H9 (cell line): ENCODE data around the gene CBFA2T2. TPM values are rescaled to one million over a fixed set of nuclear protein-coding genes. Genes with fewer than 3 reads are reported as not detected.

ENCODE experiments used
- DNase-seq: peaks from one replicate; pipeline ENCODE4 v3.0.0-alpha.2; 2017
- H2AFZ ChIP-seq: one replicate; pipeline ENCODE4 v1.6.1; 2013; ENCODE audit warnings: mild to moderate bottlenecking, low read length, control low read depth, moderate library complexity
- H2AK5ac ChIP-seq: 2 replicates; pipeline ENCODE4 v1.6.1; 2013; ENCODE audit warnings: low read length, control low read depth, mixed read lengths; ENCODE audit not compliant: insufficient read length
- H2BK120ac ChIP-seq: one replicate; pipeline ENCODE4 v1.6.1; 2013; ENCODE audit warnings: low read depth, mild to moderate bottlenecking, low read length, control low read depth, inconsistent platforms; ENCODE audit not compliant: poor library complexity, severe bottlenecking
- H2BK12ac ChIP-seq: 2 replicates; pipeline ENCODE4 v1.6.1; 2013; ENCODE audit warnings: low read length, control low read depth, mixed read lengths, low read depth; ENCODE audit not compliant: insufficient read length
- H2BK15ac ChIP-seq: 2 replicates; pipeline ENCODE4 v1.6.1; 2013; ENCODE audit warnings: low read depth, low read length, control low read depth
- H2BK20ac ChIP-seq: one replicate; pipeline ENCODE4 v1.6.1; 2013; ENCODE audit warnings: low read depth, mild to moderate bottlenecking, low read length, control low read depth, inconsistent platforms; ENCODE audit not compliant: poor library complexity, severe bottlenecking
- H2BK5ac ChIP-seq: 2 replicates; pipeline ENCODE4 v1.6.1; 2013; ENCODE audit warnings: low read length, control low read depth, mixed read lengths; ENCODE audit not compliant: insufficient read length
- H3K14ac ChIP-seq: 2 replicates; pipeline ENCODE4 v1.6.1; 2013; ENCODE audit warnings: low read length, control low read depth; ENCODE audit not compliant: insufficient read depth
- H3K18ac ChIP-seq: 2 replicates; pipeline ENCODE4 v1.6.1; 2013; ENCODE audit warnings: low read depth, mild to moderate bottlenecking, mixed read lengths, low read length, control low read depth; ENCODE audit not compliant: insufficient read length
- H3K23ac ChIP-seq: 2 replicates; pipeline ENCODE4 v1.6.1; 2013; ENCODE audit warnings: low read length, control low read depth, mixed read lengths, low read depth; ENCODE audit not compliant: insufficient read length
- H3K23me2 ChIP-seq: 2 replicates; pipeline ENCODE4 v1.6.1; 2013; ENCODE audit warnings: low read depth, mild to moderate bottlenecking, mixed read lengths, low read length, control low read depth; ENCODE audit not compliant: insufficient read length, poor library complexity, severe bottlenecking
- H3K27ac ChIP-seq: 2 replicates; pipeline ENCODE4 v1.5.1; 2013; ENCODE audit warnings: low read length, control low read depth, mixed read lengths, low read depth; ENCODE audit not compliant: insufficient read length
- H3K27me3 ChIP-seq: 2 replicates; pipeline ENCODE4 v1.6.1; 2013; ENCODE audit warnings: low read length, control low read depth, inconsistent platforms; ENCODE audit not compliant: insufficient read depth
- H3K4ac ChIP-seq: 2 replicates; pipeline ENCODE4 v1.6.1; 2013; ENCODE audit warnings: low read depth, mild to moderate bottlenecking, control low read depth, inconsistent platforms, low read length, moderate library complexity
- H3K4me1 ChIP-seq: 2 replicates; pipeline ENCODE4 v1.6.1; 2013; ENCODE audit warnings: low read length, control low read depth, inconsistent platforms; ENCODE audit not compliant: insufficient read depth
- H3K4me2 ChIP-seq: 2 replicates; pipeline ENCODE4 v1.6.1; 2013; ENCODE audit warnings: low read length, control low read depth, mixed read lengths; ENCODE audit not compliant: insufficient read length, insufficient read depth
- H3K56ac ChIP-seq: 2 replicates; pipeline ENCODE4 v1.6.1; 2013; ENCODE audit warnings: low read depth, mild to moderate bottlenecking, mixed read lengths, low read length, control low read depth; ENCODE audit not compliant: insufficient read length
- H3K79me1 ChIP-seq: 2 replicates; pipeline ENCODE4 v1.6.1; 2013; ENCODE audit warnings: low read depth, mild to moderate bottlenecking, moderate library complexity, low read length, control low read depth, inconsistent platforms; ENCODE audit not compliant: insufficient read depth, poor library complexity, severe bottlenecking
- H3K79me2 ChIP-seq: 2 replicates; pipeline ENCODE4 v1.6.1; 2013; ENCODE audit warnings: low read length, control low read depth, inconsistent platforms; ENCODE audit not compliant: insufficient read depth
- H3K9ac ChIP-seq: 2 replicates; pipeline ENCODE4 v1.6.1; 2013; ENCODE audit warnings: low read length, control low read depth, mixed read lengths; ENCODE audit not compliant: insufficient read length; ENCODE audit errors: extremely low read depth
- H3K9me3 ChIP-seq: one replicate; pipeline ENCODE4 v1.6.1; 2013; ENCODE audit warnings: low read depth, low read length, inconsistent platforms; ENCODE audit not compliant: control insufficient read depth
- H3T11ph ChIP-seq: one replicate; pipeline ENCODE4 v1.6.1; 2013; ENCODE audit warnings: mild to moderate bottlenecking, low read length, control low read depth, inconsistent platforms
- H4K20me1 ChIP-seq: one replicate; pipeline ENCODE4 v1.6.1; 2013; ENCODE audit not compliant: control insufficient read depth, insufficient read length, insufficient read depth
- H4K5ac ChIP-seq: 2 replicates; pipeline ENCODE4 v1.6.1; 2013; ENCODE audit warnings: low read depth, mild to moderate bottlenecking, mixed read lengths, low read length, control low read depth; ENCODE audit not compliant: insufficient read length
- H4K8ac ChIP-seq: replicated peaks from 2 replicates; pipeline ENCODE4 v1.6.1; 2013; ENCODE audit warnings: low read length, control low read depth, mixed read lengths, low read depth; ENCODE audit not compliant: insufficient read length
- H4K91ac ChIP-seq: 2 replicates; pipeline ENCODE4 v1.6.1; 2013; ENCODE audit warnings: low read depth, mild to moderate bottlenecking, moderate library complexity, mixed read lengths, low read length, control low read depth; ENCODE audit not compliant: insufficient read length
- H3K27ac Mint-ChIP-seq, 3 experiments: 2 replicates in 2 of 3; 3 replicates in 1 of 3; pipeline ENCODE4 v1.8.0; 2020 to 2021; ENCODE audit warnings: mixed read lengths in 3 of 3, mild to moderate bottlenecking in 1 of 3, moderate library complexity in 1 of 3
- H3K27me3 Mint-ChIP-seq: 2 replicates; pipeline ENCODE4 v1.8.0; 2021; ENCODE audit warnings: low read depth, mild to moderate bottlenecking, moderate library complexity, mixed read lengths
- H3K36me3 Mint-ChIP-seq, 3 experiments: 2 replicates in 2 of 3; 3 replicates in 1 of 3; pipeline ENCODE4 v1.8.0; 2020 to 2021; ENCODE audit warnings: low read depth in 3 of 3, mixed read lengths in 3 of 3; ENCODE audit not compliant: insufficient read depth in 1 of 3
- H3K4me1 Mint-ChIP-seq, 2 experiments: 2 replicates each; pipeline ENCODE4 v1.8.0; 2020; ENCODE audit warnings: mixed read lengths in 2 of 2
- H3K4me3 Mint-ChIP-seq, 2 experiments: 2 replicates in 1 of 2; 3 replicates in 1 of 2; pipeline ENCODE4 v1.8.0; 2020 to 2021; ENCODE audit warnings: mild to moderate bottlenecking in 2 of 2, mixed read lengths in 2 of 2, moderate library complexity in 1 of 2
- H3K9me3 Mint-ChIP-seq, 2 experiments: 2 replicates in 1 of 2; 3 replicates in 1 of 2; pipeline ENCODE4 v1.8.0; 2020; ENCODE audit warnings: mild to moderate bottlenecking in 2 of 2, mixed read lengths in 2 of 2, moderate library complexity in 1 of 2
- CTCF ChIP-seq: fragments of 200-600 bp; sonication (generic); conservative IDR thresholded peaks from 3 replicates; pipeline ENCODE4 v1.8.0; 2021; ENCODE audit warnings: antibody characterized with exemption, mild to moderate bottlenecking
- WGBS: extraction: QIAGEN DNeasy Blood & Tissue Kit; methylation state at CpG from one replicate; pipeline ENCODE4 v1.1.7; 2013; ENCODE audit warnings: missing lambda C conversion rate, low lambda C conversion rate, mixed read lengths; ENCODE audit not compliant: insufficient read length; ENCODE audit errors: extremely low coverage; 5-methylcytosine and 5-hydroxymethylcytosine counted together
- total RNA-seq: library from RNA; stranded (reverse); gene quantifications from 2 replicates; pipeline ENCODE4 v1.2.1, GENCODE V29; 2021

Gene CBFA2T2
- total RNA-seq, 1 experiment from 2014 or later = 11.2 TPM

- Histone ChIP-seq H3K56ac (no peak overlapping the region), H2BK120ac (no peak overlapping the region), H4K8ac (no peak overlapping the region), H3K27me3 (no peaks in the 10 kb centered on the region), H3K23me2 (no peaks in the 10 kb centered on the region), H2AFZ (no peak overlapping the region), H3K18ac (no peak overlapping the region), H3K14ac (no peak overlapping the region), H2BK12ac (no peak overlapping the region), H3K27ac (no peak overlapping the region), H4K91ac (no peak overlapping the region), H3T11ph (no peak overlapping the region), H3K79me1 (no peaks in the 10 kb centered on the region), H3K4me2 (no peak overlapping the region), H3K9ac (no peak overlapping the region), H2BK15ac (no peak overlapping the region), H3K23ac (no peak overlapping the region), H4K5ac (no peak overlapping the region), H3K79me2 (no peaks in the 10 kb centered on the region), H4K20me1 (no peaks in the 10 kb centered on the region), H3K4me1 (no peaks in the 10 kb centered on the region), H2BK5ac (no peak overlapping the region), H3K4ac (no peak overlapping the region), H2AK5ac (no peak overlapping the region), H3K9me3 (no peaks in the 10 kb centered on the region), H2BK20ac (no peak overlapping the region)
- no peak for TF ChIP-seq CTCF
- H3K36me3 Mint-ChIP-seq = peaks cover 0 to 4% (median 4%) of the 10 kb centered on the region in 3 experiments; a peak in 3 of 7 replicates
- no peaks in the 10 kb centered on the region for H3K9me3 Mint-ChIP-seq
- H3K27me3 Mint-ChIP-seq = no peaks in the 10 kb centered on the region
- DNase-seq = no peak
- H3K27ac Mint-ChIP-seq = no peak overlapping the region
- no peaks in the 10 kb centered on the region for H3K4me1 Mint-ChIP-seq
- no peak overlapping the region for H3K4me3 Mint-ChIP-seq
- no CpG with 5 or more reads among the region's 2 CpGs for WGBS
Observed at GRCh38 chr20:33549229-33549999, 59.5 kb downstream of the CBFA2T2 start.
